GM23338 (cell line): Measurements from ENCODE around the gene SIX5. TPM values are rescaled to one million over a fixed set of nuclear protein-coding genes. Genes with fewer than 3 reads are reported as not detected.
A peak's percentile ranks its signal among the peaks of the same experiment; 100 is the strongest.

Source experiments
- ATAC-seq: fragments of 200-7000 bp; cut with Tn5 transposase; 3 replicates; pipeline ENCODE4 v1.9.1; 2020
- DNase-seq: peaks from one replicate; pipeline ENCODE4 v3.0.0-alpha.2; 2015; ENCODE audit warnings: low spot score
- H2AFZ ChIP-seq: fragments of 200-600 bp; sonication (generic); 2 replicates; pipeline ENCODE4 v1.8.0; 2016; ENCODE audit warnings: antibody characterized with exemption, mild to moderate bottlenecking, moderate library complexity
- H3F3A ChIP-seq: fragments of 200-600 bp; sonication (generic); replicated peaks from 2 replicates; pipeline ENCODE4 v1.8.0; 2017; ENCODE audit warnings: antibody characterized with exemption, mixed run types, low read depth
- H3K27ac ChIP-seq: fragments of 200-600 bp; sonication (generic); 2 replicates; pipeline ENCODE4 v1.6.1; 2016; ENCODE audit warnings: low read depth
- H3K27me3 ChIP-seq: fragments of 200-600 bp; sonication (generic); 2 replicates; pipeline ENCODE4 v1.8.0; 2016; ENCODE audit warnings: mild to moderate bottlenecking, mixed run types, moderate library complexity; ENCODE audit not compliant: insufficient read depth
- H3K36me3 ChIP-seq: fragments of 200-600 bp; sonication (generic); 2 replicates; pipeline ENCODE4 v1.8.0; 2016; ENCODE audit warnings: mild to moderate bottlenecking; ENCODE audit not compliant: insufficient read depth
- H3K4me1 ChIP-seq: fragments of 200-600 bp; sonication (generic); 2 replicates; pipeline ENCODE4 v1.8.0; 2016; ENCODE audit warnings: mild to moderate bottlenecking, moderate library complexity; ENCODE audit not compliant: insufficient read depth
- H3K4me2 ChIP-seq: fragments of 200-600 bp; sonication (generic); 2 replicates; pipeline ENCODE4 v1.7.1; 2017; ENCODE audit warnings: mixed run types
- H3K4me3 ChIP-seq: fragments of 200-600 bp; sonication (generic); 2 replicates; pipeline ENCODE4 v1.6.1; 2016; ENCODE audit warnings: mixed run types
- H3K79me2 ChIP-seq: fragments of 200-600 bp; sonication (generic); replicated peaks from 2 replicates; pipeline ENCODE4 v1.8.0; 2017; ENCODE audit warnings: mild to moderate bottlenecking; ENCODE audit not compliant: insufficient read depth
- H3K9me2 ChIP-seq: fragments of 200-600 bp; sonication (generic); 2 replicates; pipeline ENCODE4 v1.8.0; 2017; ENCODE audit not compliant: insufficient read depth
- H4K20me1 ChIP-seq: fragments of 200-600 bp; sonication (generic); replicated peaks from 2 replicates; pipeline ENCODE4 v1.8.0; 2017; ENCODE audit warnings: mild to moderate bottlenecking; ENCODE audit not compliant: insufficient read depth
- H3K27ac Mint-ChIP-seq: 2 replicates; pipeline ENCODE4 v1.8.0; 2020; ENCODE audit warnings: inconsistent platforms, mild to moderate bottlenecking, moderate library complexity, mixed read lengths
- H3K27me3 Mint-ChIP-seq: 3 replicates; pipeline ENCODE4 v1.8.0; 2022; ENCODE audit warnings: low read depth, mild to moderate bottlenecking, moderate library complexity, mixed read lengths, inconsistent platforms; ENCODE audit not compliant: insufficient read depth, poor library complexity
- H3K36me3 Mint-ChIP-seq: 3 replicates; pipeline ENCODE4 v1.8.0; 2021; ENCODE audit warnings: low read depth, mild to moderate bottlenecking, inconsistent platforms, moderate library complexity, mixed read lengths
- H3K4me1 Mint-ChIP-seq: 3 replicates; pipeline ENCODE4 v1.8.0; 2020; ENCODE audit warnings: mild to moderate bottlenecking, inconsistent platforms, mixed read lengths
- H3K4me3 Mint-ChIP-seq: 3 replicates; pipeline ENCODE4 v1.8.0; 2021; ENCODE audit warnings: moderate library complexity, mild to moderate bottlenecking, inconsistent platforms, mixed read lengths
- H3K9me3 Mint-ChIP-seq: 3 replicates; pipeline ENCODE4 v1.8.0; 2020; ENCODE audit warnings: moderate library complexity, mild to moderate bottlenecking, inconsistent platforms, mixed read lengths
- CREB1 ChIP-seq: fragments of 250-450 bp; sonication (Bioruptor Pico); IDR thresholded peaks from 2 replicates; pipeline ENCODE4 v1.5.0; 2020; ENCODE audit warnings: low read depth, mild to moderate bottlenecking, moderate library complexity
- CTCF ChIP-seq, 2 experiments: fragments of 200-600 bp in 1 of 2; sonication (generic) in 1 of 2; conservative IDR thresholded peaks; 2 replicates each; pipeline versions ENCODE4 v1.5.1 to v1.6.1; 2016 to 2017; ENCODE audit warnings: antibody characterized with exemption in 2 of 2, low read depth in 2 of 2, mild to moderate bottlenecking in 2 of 2, moderate library complexity in 1 of 2
- ETS1 ChIP-seq: IDR thresholded peaks from 2 replicates; pipeline ENCODE4 v1.6.1; 2016; ENCODE audit warnings: antibody characterized with exemption
- EZH2 ChIP-seq: fragments of 200-600 bp; sonication (generic); IDR thresholded peaks from one replicate; pipeline ENCODE4 v1.8.0; 2017; ENCODE audit warnings: antibody characterized with exemption, mild to moderate bottlenecking, low read depth; ENCODE audit not compliant: unreplicated experiment
- EZH2phosphoT487 ChIP-seq: fragments of 200-600 bp; sonication (generic); IDR thresholded peaks from one replicate; pipeline ENCODE4 v1.8.1; 2018; ENCODE audit warnings: antibody characterized with exemption; ENCODE audit not compliant: unreplicated experiment
- JUNB ChIP-seq: IDR thresholded peaks from one replicate; pipeline ENCODE4 v1.6.1; 2016; ENCODE audit warnings: antibody characterized with exemption; ENCODE audit not compliant: unreplicated experiment
- NANOG ChIP-seq: IDR thresholded peaks from 2 replicates; pipeline ENCODE4 v1.6.1; 2016; ENCODE audit warnings: antibody characterized with exemption, borderline replicate concordance
- POLR2AphosphoS5 ChIP-seq: IDR thresholded peaks from 2 replicates; pipeline ENCODE4 v1.6.1; 2016; ENCODE audit warnings: antibody characterized with exemption, low read depth
- STAT1 ChIP-seq: IDR thresholded peaks from one replicate; pipeline ENCODE4 v1.6.1; 2016; ENCODE audit warnings: antibody characterized with exemption; ENCODE audit not compliant: unreplicated experiment
- ZNF114 ChIP-seq: fragments of 250-450 bp; sonication (Bioruptor Pico); IDR thresholded peaks from 2 replicates; pipeline ENCODE4 v1.5.0; 2020; ENCODE audit warnings: mild to moderate bottlenecking, moderate library complexity
- ZNF331 ChIP-seq: fragments of 250-450 bp; sonication (Bioruptor Pico); IDR thresholded peaks from 2 replicates; pipeline ENCODE4 v1.5.0; 2020; ENCODE audit warnings: low read depth, mild to moderate bottlenecking, moderate library complexity
- ZNF462 ChIP-seq: fragments of 250-450 bp; sonication (Bioruptor Pico); IDR thresholded peaks from 2 replicates; pipeline ENCODE4 v1.5.0; 2020; ENCODE audit warnings: mild to moderate bottlenecking, moderate library complexity
- polyA plus RNA-seq: library from polyadenylated mRNA; unstranded; fragments of >200 nt; fragmentation: Nextera tagmentation; extraction: Ambion mirVana; gene quantifications from 2 replicates; pipeline ENCODE4 v1.2.1, GENCODE V29; 2016
- total RNA-seq: library from RNA; depleted of rRNA; stranded (reverse); fragments of >200 nt; shearing (Covaris generic); gene quantifications from 2 replicates; pipeline ENCODE4 v1.2.3, GENCODE V29; 2014
- TF ChIP-seq, protein P1 (sequence below): IDR thresholded peaks from one replicate; pipeline ENCODE4 v1.6.1; 2018; ENCODE audit warnings: antibody characterized with exemption; ENCODE audit not compliant: unreplicated experiment

The SIX5 gene
- total and polyA plus RNA-seq, 2 experiments from 2014 or later: 10.1 to 22.6 TPM

- peak within 1 kb of the TSS; percentile 96 for H3K4me3 Mint-ChIP-seq
- no peaks in the 10 kb centered on the region for H3K27me3 ChIP-seq
- no peak within 1 kb of the TSS for H3K27ac ChIP-seq
- peaks cover 14% of the 10 kb centered on the region for H3K27me3 Mint-ChIP-seq
- H3K9me3 Mint-ChIP-seq: no peaks in the 10 kb centered on the region; the same call in none of the 3 replicates
- peaks cover 17% of the 10 kb centered on the region for H3K79me2 ChIP-seq
- H3K36me3 ChIP-seq: peaks cover 6% of the 10 kb centered on the region; the same call in 1 of the 2 replicates
- peaks cover 9% of the 10 kb centered on the region; the same call in 1 of the 2 replicates for H3F3A ChIP-seq
- no peak within 1 kb of the TSS for H2AFZ ChIP-seq
- peaks cover 20% of the 10 kb centered on the region for H3K4me1 Mint-ChIP-seq
- H3K27ac Mint-ChIP-seq: peak within 1 kb of the TSS; percentile 89
- no peak for TF ChIP-seq EZH2
- TF ChIP-seq JUNB: no peak
- no peak for TF ChIP-seq ETS1
- TF ChIP-seq EZH2phosphoT487: no peak
- TF ChIP-seq POLR2AphosphoS5: no peak
- no peak for TF ChIP-seq ZNF114
- TF ChIP-seq ZNF462 (CRISPR knock-in tag): no peak
- no peak for TF ChIP-seq CREB1
- TF ChIP-seq CTCF (conservative IDR thresholded peaks at IDR 0.05; ENCODE audit: low read depth in 2 of 2): no peak
- TF ChIP-seq ZNF331 (CRISPR knock-in tag): no peak
- no peak for TF ChIP-seq STAT1
- TF ChIP-seq NANOG: no peak
- TF ChIP-seq, protein P1, sequence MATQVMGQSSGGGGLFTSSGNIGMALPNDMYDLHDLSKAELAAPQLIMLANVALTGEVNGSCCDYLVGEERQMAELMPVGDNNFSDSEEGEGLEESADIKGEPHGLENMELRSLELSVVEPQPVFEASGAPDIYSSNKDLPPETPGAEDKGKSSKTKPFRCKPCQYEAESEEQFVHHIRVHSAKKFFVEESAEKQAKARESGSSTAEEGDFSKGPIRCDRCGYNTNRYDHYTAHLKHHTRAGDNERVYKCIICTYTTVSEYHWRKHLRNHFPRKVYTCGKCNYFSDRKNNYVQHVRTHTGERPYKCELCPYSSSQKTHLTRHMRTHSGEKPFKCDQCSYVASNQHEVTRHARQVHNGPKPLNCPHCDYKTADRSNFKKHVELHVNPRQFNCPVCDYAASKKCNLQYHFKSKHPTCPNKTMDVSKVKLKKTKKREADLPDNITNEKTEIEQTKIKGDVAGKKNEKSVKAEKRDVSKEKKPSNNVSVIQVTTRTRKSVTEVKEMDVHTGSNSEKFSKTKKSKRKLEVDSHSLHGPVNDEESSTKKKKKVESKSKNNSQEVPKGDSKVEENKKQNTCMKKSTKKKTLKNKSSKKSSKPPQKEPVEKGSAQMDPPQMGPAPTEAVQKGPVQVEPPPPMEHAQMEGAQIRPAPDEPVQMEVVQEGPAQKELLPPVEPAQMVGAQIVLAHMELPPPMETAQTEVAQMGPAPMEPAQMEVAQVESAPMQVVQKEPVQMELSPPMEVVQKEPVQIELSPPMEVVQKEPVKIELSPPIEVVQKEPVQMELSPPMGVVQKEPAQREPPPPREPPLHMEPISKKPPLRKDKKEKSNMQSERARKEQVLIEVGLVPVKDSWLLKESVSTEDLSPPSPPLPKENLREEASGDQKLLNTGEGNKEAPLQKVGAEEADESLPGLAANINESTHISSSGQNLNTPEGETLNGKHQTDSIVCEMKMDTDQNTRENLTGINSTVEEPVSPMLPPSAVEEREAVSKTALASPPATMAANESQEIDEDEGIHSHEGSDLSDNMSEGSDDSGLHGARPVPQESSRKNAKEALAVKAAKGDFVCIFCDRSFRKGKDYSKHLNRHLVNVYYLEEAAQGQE: no peak
- H3K9me2 ChIP-seq: no peaks in the 10 kb centered on the region
- peaks cover 6% of the 10 kb centered on the region for H3K4me1 ChIP-seq
- peaks cover 30% of the 10 kb centered on the region for H3K36me3 Mint-ChIP-seq
- peak within 1 kb of the TSS; percentile 98 for H3K4me3 ChIP-seq
- DNase-seq: peak; percentile 99
- peak within 1 kb of the TSS; percentile 99 for H3K4me2 ChIP-seq
- ATAC-seq: peak; percentile 94
- H4K20me1 ChIP-seq: peaks cover 13% of the 10 kb centered on the region
These were observed 23.6 kb upstream of the SIX5 start, which contains the start of gene DMWD for GRCh38 chr19:45792470-45793177. DMWD (minus strand) TSS chr19:45792845; CDS start chr19:45792756, 89 bp downstream.
